COLO829 (cell line): ENCODE results near the gene PATL1.

Experiments
- DNase-seq: peaks from one replicate; pipeline ENCODE4 v3.0.0; 2012; ENCODE audit warnings: low spot score

PATL1 gene

DNA sequence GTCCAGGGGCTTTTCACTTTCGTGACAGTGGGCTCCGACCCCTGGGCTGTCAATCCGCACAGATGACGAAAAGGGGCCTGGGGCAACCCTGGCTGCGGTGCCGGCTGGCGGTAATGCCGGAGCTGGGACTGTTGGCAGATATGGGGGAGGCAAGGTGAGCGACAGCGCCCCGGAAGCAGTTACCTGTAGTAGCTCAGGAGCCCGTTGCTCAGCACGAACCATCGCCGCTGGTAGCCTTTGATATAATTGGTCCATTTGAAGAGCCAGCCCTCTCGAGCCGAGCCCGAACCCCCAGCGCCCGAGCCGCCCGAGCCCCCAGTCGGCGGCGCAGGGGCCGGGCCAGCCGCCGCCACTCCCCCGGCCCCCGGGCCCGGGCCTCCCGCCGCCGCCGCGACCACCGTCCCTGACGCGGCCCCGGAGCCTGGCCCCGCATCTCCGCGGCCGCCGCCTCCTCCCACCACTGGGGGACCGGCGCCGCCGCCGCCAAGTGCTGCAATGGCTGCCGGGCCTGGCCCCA lies 53.7 kb downstream of the PATL1 start:
- DNase-seq = no peak

DNA sequence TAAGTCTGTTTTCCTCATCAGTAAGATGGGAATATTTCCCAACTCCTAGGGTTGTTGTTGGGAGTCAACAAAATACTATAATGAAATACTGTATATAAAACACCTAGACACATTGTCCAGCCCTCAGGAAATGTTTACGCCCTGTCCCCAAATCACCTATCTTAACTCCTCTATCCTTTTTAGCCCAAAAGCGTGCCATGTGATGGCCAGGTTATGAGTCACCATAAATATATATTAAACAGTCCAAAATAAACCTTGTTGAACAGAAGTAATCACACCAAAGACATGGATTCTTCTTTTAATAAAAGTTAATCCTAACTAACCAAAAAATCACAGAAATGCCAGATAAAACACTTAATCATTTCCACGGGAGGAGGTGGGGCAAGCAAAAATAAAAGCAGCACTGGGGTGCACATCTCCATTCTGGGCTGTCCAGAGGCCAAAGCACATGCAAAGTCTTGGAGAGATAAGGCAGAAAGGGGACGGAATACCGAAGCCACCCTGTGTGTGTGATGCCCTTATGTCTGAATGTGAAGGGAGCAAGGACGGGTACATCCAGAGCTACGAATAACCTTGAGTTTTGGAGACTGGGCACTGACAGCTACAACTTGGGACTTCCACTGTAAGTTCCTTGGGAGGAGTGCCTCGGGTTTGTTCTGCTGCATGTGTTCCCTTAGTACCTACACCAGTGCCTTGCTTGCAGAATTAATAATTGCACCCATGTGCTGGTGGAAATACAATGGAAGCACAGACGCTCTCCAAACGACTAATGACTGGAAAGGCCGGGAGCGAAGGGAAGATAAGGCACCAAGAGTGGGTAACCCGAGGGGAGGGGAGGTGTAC lies 54.3 kb downstream of the PATL1 start:
- DNase-seq = no peak

DNA sequence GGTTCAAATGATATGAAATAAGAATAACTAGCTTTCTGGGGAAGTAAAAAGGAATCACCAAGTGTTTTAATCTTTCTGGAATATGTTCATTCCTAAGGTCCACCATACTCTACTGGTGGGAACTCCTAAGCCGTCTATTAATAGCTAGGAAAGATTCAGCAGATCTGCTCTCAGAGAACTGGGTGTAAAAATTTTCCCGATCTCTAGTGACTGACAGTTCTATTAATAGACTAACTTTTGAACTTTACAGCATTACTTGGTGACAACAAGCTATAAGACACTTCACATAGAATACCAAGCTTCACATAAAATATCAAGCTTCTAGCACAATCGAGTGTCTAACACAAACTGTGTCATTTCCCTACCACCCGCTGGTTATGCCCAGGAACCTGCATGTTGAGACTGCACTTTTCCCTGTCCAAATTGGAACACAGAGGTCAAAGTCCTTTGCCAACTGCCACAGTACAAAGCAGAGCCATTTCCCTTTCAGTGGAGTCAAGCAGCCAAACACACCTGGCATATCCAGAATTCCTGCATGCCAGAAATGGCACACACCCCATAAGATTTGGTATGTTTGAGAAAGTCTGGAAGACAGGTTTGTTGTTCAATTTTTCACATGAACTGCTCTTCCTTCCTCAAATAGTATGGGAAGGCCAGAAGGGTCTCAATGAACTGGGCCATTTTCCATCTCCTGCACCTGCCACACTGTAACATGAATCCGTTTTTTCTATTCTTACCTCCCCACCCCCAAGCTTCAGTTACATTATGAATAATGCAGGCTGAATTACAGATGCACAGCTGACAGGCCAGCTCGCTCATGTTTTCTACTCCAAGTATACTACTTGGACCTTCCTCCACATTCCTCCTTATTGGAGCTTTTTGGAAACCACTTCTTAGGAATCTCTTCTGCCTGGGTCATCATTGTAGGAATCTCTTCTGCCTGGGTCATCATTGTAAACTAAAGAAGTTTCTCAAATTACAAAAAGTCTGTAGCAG lies 57.0 kb downstream of the PATL1 start:
- DNase-seq = no peak

DNA sequence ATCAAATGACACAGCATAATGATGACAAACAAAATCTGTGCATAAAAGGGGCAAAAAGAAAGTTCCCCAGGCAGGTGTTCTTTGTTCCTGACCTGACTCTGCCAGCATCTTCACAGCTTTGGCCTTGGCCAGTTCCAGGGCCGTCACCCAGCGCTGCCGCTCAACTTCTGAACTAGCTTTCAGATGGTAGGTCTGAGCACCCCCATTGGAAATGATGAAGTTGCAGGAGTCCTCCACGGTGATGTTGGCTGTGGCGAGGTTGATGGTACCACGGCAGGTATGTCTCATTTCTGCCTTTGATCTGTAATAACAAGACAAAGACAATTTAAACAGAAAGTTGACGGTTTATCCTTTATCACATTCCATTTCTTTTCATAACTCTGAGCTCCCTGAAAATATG lies 58.5 kb downstream of the PATL1 start:
- DNase-seq = no peak

DNA sequence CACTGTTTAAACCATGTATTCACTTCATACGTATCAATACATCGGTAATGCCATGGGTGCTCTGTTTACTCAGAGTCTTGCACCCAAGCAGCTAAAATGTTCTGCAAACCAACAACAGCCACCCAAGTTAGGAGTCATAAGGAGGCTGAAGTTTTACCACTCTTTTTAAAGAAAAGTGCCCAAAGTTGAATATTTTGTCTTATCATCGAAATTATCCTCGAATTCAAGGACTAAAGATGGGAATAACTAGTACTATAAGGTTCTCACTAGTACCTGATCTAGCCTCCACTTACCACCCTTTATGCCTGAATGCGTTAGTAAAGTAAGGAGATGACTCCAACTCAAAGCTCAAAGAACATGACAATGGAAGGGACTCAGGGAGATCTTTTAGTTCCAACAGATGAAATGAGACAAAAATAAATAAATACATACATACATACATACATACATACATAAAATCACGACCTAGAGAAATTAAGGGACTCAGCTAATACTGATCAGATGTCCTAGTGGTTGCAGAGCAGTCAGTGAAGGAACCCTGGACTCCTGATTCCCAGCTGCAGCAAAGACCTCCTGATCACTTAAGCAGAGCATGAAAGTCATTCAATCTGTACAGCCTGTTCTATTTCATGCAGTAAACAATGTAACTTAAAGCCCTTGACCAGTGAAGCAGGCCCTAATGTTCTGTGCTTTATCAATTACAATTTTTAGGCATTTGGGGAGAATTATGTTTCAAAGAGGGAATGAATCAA lies 61.0 kb downstream of the PATL1 start:
- no peak for DNase-seq

DNA sequence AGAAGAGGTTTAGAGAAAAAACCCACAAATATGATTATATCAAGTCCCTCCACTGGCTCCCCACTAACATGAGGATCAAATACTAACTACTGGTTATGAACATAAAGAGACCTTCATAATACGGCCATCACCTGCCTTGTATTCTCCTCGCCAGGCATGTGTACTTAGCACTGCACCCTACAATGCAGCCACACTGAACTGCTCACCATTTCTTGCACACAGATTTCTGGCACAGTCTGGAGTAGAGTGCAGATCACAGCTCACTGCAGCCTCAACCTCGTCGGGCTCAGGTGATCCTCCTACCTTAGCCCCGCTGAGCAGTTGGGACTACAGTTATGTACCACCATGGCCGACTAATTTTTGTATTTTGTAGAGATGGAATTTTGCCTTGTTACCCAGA lies 66.4 kb downstream of the PATL1 start:
- DNase-seq = no peak

DNA sequence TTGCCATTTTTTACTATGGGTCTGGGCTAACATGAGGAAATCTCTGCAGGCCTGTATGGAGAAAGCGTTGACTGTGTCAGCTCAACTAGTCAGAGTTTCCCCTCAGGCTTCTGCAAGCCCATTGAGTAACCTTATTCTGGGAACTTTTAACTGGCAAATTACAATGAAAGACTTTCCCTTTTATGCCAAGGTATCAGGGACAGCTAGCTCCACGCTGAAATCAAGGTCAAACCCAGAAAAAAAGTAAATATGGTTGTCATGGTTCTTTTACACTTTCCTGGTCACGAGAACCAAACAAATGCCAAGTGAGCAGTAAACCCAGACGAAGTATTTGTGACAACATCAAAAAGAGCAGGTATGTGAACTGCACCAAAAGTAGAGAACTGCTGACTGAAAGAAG lies 67.0 kb downstream of the PATL1 start:
- DNase-seq = no peak

DNA sequence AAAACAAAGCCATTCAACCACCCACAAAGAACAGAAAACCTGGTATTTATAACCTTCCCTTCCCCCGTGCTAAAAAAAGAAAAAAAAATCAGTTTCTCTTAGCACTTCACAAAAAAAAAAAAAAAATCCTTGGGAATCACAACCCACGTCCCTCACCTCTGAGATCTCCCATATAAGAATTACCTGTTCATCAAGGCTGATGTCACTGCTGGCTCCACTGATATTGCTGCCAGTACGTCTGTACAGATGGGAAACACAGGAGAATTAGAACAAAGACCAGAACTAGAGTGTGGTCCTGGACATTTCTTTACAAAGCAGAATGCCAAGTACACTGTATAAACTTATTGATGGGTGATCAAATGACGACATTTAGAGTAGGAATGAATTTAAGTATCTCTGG lies 68.2 kb downstream of the PATL1 start:
- DNase-seq = no peak

DNA sequence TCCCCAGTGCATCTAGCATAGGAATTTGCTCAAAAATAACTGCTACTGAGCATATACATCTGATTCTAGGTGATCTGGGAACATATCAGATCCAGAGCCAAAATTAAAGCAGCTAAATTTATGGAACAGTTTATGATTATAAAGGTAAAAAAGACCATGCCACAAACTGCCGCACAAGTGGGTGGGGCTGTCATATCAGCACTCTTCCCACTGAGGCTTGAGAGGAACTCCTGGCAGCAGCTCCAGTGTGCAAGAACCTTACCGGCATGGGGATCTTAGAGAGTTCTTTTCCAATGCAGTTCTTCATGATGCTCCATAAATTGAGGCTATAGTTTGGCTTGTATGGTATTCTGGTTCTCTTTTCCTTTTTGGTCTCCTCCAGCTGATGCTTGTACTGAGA lies 68.6 kb downstream of the PATL1 start:
- DNase-seq = no peak

DNA sequence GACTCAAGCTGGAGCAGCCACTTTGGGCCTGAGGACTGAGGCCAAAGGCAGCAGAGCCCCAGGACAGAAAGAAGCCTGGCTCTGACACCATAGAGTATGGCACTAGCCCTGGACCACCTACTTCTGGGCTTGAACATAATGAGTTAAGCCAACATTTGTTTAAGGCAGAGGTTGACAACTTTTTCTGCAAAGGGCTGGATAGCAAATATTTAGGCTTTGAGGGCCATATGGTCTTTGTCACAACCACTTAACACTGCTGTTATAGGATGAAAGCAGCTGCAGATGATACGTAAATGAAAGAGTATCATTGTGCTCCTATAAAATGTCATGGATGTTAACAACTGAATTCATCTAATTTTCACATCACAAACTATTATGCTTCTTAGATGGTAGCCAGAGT lies 69.9 kb downstream of the PATL1 start:
- DNase-seq = no peak
